HFF-Myc (cell line): Measurements from ENCODE around the gene SEMA5A.

ENCODE experiments used
- DNase-seq: peaks from one replicate; pipeline ENCODE4 v3.0.0-alpha.2; 2011; ENCODE audit warnings: low read depth; ENCODE audit errors: extremely low read depth
- H3K4me3 ChIP-seq: replicated peaks from 2 replicates; pipeline ENCODE4 v1.5.1; 2011; ENCODE audit warnings: low read depth, mild to moderate bottlenecking, control low read depth, low read length
- CTCF ChIP-seq: IDR thresholded peaks from 2 replicates; pipeline ENCODE4 v1.5.1; 2012; ENCODE audit warnings: mild to moderate bottlenecking, low read depth, low read length, control low read depth; ENCODE audit errors: missing control alignments

SEMA5A gene

DNA sequence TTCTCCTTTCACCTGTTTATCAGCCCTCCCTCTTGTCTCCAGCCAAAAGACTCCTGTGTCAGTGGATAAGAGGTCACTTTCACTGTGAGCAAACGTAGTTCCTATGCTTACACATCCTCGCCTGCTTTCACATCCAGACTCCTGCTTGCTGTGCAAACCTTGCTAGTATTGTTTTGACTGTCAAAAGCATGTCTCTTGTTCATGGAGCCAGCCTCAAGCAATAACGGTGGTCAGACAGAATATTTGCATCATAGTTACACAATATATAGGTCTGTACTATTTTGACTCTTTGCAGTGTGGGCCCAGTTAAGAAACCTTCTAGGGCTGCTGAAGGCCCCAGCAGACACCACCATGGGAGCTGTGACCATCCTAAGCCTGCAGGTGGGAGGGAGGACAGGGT lies 420.0 kb downstream of the SEMA5A start:
- no peak for DNase-seq
- TF ChIP-seq CTCF = no peak
- no peak overlapping the region for H3K4me3 ChIP-seq

DNA sequence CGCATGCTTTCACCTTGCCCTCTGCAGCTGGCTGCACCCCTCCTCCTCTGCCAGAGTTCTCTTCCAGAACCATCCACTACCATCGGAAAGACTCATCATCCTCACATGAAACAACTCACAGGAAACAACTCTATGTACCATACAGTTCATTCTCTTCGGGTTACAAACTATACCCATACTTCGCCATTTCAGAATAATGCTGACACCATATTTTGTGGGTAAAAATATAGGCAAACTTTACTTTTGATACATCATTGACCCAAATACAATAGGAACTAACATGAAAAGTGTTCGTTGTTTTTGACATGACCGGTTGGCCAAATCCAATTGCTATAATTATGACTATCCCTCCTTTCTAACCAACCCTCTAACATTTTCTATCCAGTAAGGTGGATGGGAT lies 421.0 kb downstream of the SEMA5A start:
- H3K4me3 ChIP-seq = no peak overlapping the region
- no peak for TF ChIP-seq CTCF
- DNase-seq = no peak

- TF ChIP-seq CTCF = no peak
- no peak overlapping the region for H3K4me3 ChIP-seq
- DNase-seq = no peak
Measured at GRCh38 chr5:9124071-9124470, 421.8 kb downstream of the SEMA5A start.

- TF ChIP-seq CTCF = no peak
- H3K4me3 ChIP-seq = no peak overlapping the region
- DNase-seq = no peak
Measured at GRCh38 chr5:9122528-9122927, 423.3 kb downstream of the SEMA5A start.

DNA sequence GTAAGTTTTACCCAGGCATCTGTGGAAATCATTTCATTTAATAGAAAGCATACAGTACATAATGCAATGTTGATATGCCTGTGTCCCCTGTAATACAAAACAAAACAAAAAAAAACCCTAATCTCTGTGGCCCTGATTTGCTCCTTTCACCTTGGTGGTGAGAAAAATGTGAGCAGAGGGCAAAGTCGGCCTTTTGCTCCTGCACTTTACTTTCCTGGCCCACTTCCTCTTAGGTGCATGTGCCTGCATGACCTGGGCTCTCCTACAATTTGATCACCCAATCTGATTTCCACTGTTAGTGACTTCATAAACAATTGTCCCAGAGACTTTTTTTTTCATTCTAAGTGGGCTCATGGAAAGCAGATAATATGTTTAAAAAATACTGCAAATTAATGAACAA lies 424.3 kb downstream of the SEMA5A start:
- TF ChIP-seq CTCF = no peak
- no peak overlapping the region for H3K4me3 ChIP-seq
- no peak for DNase-seq

DNA sequence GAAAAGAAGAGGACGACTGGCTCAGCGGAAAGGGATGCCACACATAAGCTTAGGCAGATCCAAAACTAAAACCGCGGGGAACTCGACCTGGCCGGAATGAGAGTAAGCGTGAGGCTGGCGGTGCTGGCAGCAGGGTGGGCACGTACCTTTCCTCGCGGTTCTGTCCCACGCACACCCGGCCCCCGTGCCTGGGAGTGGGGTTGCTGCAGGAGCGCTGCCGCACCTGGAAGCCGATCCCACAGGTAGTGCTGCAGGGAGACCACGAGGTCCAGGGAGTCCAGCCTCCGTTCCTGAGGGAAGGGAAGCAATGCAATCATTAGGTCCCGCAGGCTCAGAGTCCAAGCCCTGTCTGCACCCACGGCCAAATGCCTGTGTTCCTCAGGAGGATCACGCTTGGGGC lies 427.0 kb downstream of the SEMA5A start:
- DNase-seq = no peak
- no peak overlapping the region for H3K4me3 ChIP-seq
- no peak for TF ChIP-seq CTCF

GRCh38 chr5:9115093-9115492 lies 430.8 kb downstream of the SEMA5A start:
- no peak for DNase-seq
- H3K4me3 ChIP-seq = no peak overlapping the region
- TF ChIP-seq CTCF = no peak
